Lower leg skin (tissue), 3 donors: ENCODE results near the gene DPH6.

Source experiments
- POLR2A ChIP-seq, 2 donors: fragments of 450-650 bp; IDR thresholded peaks; one replicate each; pipeline ENCODE4 v1.6.1; 2016 to 2017; ENCODE audit warnings: antibody characterized with exemption in 2 of 2, mild to moderate bottlenecking in 1 of 2, moderate library complexity in 1 of 2
- TF ChIP-seq, protein P1 (sequence below), 3 donors: fragments of 450-650 bp; IDR thresholded peaks; one replicate each; pipeline ENCODE4 v1.5.1; 2016; ENCODE audit warnings: antibody characterized with exemption in 3 of 3, mild to moderate bottlenecking in 3 of 3, moderate library complexity in 2 of 3

DNA sequence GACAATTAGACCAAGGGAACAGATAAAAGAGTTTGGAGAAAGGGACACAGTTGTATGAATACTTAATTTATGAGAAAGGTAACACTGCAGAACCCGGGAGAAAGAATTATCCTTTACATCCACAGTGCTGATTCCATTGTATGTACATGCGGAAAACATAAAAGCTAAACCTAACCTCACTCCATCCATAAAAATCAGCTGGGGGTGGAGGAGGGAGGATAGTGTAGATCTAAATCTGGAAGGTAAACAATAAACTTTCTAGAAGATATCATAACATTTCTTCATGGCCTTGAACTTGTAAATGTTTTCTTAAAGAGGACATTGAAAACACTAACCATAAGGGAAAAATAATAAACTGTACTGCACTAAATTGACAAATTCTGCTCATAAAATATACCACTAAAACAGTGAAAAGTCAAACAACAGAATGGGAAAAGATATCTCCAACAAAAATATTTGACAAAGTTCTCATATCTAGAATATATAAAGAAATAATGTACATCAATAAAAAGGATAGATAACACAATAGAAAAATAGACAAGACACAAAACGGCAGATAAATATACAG lies 220.5 kb downstream of the DPH6 start:
- TF ChIP-seq, protein P1, sequence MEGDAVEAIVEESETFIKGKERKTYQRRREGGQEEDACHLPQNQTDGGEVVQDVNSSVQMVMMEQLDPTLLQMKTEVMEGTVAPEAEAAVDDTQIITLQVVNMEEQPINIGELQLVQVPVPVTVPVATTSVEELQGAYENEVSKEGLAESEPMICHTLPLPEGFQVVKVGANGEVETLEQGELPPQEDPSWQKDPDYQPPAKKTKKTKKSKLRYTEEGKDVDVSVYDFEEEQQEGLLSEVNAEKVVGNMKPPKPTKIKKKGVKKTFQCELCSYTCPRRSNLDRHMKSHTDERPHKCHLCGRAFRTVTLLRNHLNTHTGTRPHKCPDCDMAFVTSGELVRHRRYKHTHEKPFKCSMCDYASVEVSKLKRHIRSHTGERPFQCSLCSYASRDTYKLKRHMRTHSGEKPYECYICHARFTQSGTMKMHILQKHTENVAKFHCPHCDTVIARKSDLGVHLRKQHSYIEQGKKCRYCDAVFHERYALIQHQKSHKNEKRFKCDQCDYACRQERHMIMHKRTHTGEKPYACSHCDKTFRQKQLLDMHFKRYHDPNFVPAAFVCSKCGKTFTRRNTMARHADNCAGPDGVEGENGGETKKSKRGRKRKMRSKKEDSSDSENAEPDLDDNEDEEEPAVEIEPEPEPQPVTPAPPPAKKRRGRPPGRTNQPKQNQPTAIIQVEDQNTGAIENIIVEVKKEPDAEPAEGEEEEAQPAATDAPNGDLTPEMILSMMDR (IDR thresholded peaks at IDR 0.05) = no peak
- TF ChIP-seq POLR2A (IDR thresholded peaks at IDR 0.05) = no peak
